PC-9 (cell line): ENCODE data around the gene OR7C2. TPM values are rescaled to one million over a fixed set of nuclear protein-coding genes. Genes with fewer than 3 reads are reported as not detected.

Experiments used
- BruUV-seq: library from RNA; stranded (reverse); fragments of 400-500 nt; replicated peaks from 2 replicates; lab custom pipeline; 2021; lab: Mats Ljungman, UMichigan
- CTCF ChIA-PET: fragments of 300-600 bp; sonication (Branson Sonifier 250); formaldehyde crosslinking; loops from one replicate; lab custom pipeline; 2022; ENCODE audit warnings: antibody characterized with exemption; lab: Charles Lee
- POLR2A ChIA-PET: fragments of 300-600 bp; sonication (Branson Sonifier 250); formaldehyde crosslinking; loops from one replicate; lab custom pipeline; 2022; ENCODE audit warnings: antibody characterized with exemption; ENCODE audit not compliant: unreplicated experiment; lab: Charles Lee
- DNase-seq, 2 experiments: peaks; one replicate each; pipeline versions ENCODE4 v3.0.0 to v3.0.0-alpha.2; 2015 to 2022; ENCODE audit warnings: mixed read lengths in 1 of 2
- H2AFZ ChIP-seq: fragments of 200-600 bp; sonication (generic); 2 replicates; pipeline ENCODE4 v1.8.1; 2017; ENCODE audit warnings: antibody characterized with exemption
- H3F3A ChIP-seq: fragments of 200-600 bp; sonication (generic); 2 replicates; pipeline ENCODE4 v1.8.1; 2017; ENCODE audit warnings: antibody characterized with exemption, mild to moderate bottlenecking, low read depth; ENCODE audit not compliant: insufficient read depth
- H3K27ac ChIP-seq: fragments of 200-600 bp; sonication (generic); 2 replicates; pipeline ENCODE4 v1.6.1; 2016; ENCODE audit warnings: mixed run types
- H3K27me3 ChIP-seq: fragments of 200-600 bp; sonication (generic); 2 replicates; pipeline ENCODE4 v1.6.1; 2016; ENCODE audit warnings: low read depth, mixed run types; ENCODE audit not compliant: insufficient read depth
- H3K36me3 ChIP-seq: fragments of 200-600 bp; sonication (generic); 2 replicates; pipeline ENCODE4 v1.6.1; 2016; ENCODE audit warnings: low read depth, mixed run types
- H3K4me1 ChIP-seq: fragments of 200-600 bp; sonication (generic); replicated peaks from 2 replicates; pipeline ENCODE4 v1.6.1; 2016; ENCODE audit warnings: mixed run types; ENCODE audit not compliant: insufficient read depth
- H3K4me2 ChIP-seq: fragments of 200-600 bp; sonication (generic); 2 replicates; pipeline ENCODE4 v1.6.1; 2017; ENCODE audit warnings: mixed run types
- H3K4me3 ChIP-seq: fragments of 200-600 bp; sonication (generic); 2 replicates; pipeline ENCODE4 v1.6.1; 2016; ENCODE audit warnings: mixed run types
- H3K79me2 ChIP-seq: fragments of 200-600 bp; sonication (generic); 2 replicates; pipeline ENCODE4 v1.6.1; 2017; ENCODE audit warnings: low read depth, mixed run types
- H3K9me2 ChIP-seq: fragments of 200-600 bp; sonication (generic); 2 replicates; pipeline ENCODE4 v1.8.1; 2017; ENCODE audit warnings: mild to moderate bottlenecking; ENCODE audit not compliant: insufficient read depth
- H3K9me3 ChIP-seq: fragments of 200-600 bp; sonication (generic); 2 replicates; pipeline ENCODE4 v1.8.1; 2016; ENCODE audit warnings: low read depth; ENCODE audit not compliant: insufficient read depth
- H4K20me1 ChIP-seq: fragments of 200-600 bp; sonication (generic); 2 replicates; pipeline ENCODE4 v1.8.1; 2017; ENCODE audit not compliant: insufficient read depth
- EZH2 ChIP-seq: fragments of 200-600 bp; sonication (generic); IDR thresholded peaks from 2 replicates; pipeline ENCODE4 v1.8.0; 2017; ENCODE audit warnings: antibody characterized with exemption, low read depth
- intact Hi-C: fragments of 100-400 bp; cut with micrococcal nuclease; formaldehyde crosslinking; loops from one replicate; pipeline ENCODE4 v1.10.0; 2022; ENCODE audit not compliant: unreplicated experiment
- total RNA-seq: library from RNA; stranded (reverse); gene quantifications from 2 replicates; pipeline ENCODE4 v1.2.3, GENCODE V29; 2021
- TF ChIP-seq, protein P1 (sequence below): fragments of 200-600 bp; sonication (generic); conservative IDR thresholded peaks from 2 replicates; pipeline ENCODE4 v1.6.1; 2017; ENCODE audit warnings: mixed run types, antibody characterized with exemption, mild to moderate bottlenecking, moderate library complexity

Gene OR7C2
- total RNA-seq, 1 experiment from 2014 or later: not detected

DNA sequence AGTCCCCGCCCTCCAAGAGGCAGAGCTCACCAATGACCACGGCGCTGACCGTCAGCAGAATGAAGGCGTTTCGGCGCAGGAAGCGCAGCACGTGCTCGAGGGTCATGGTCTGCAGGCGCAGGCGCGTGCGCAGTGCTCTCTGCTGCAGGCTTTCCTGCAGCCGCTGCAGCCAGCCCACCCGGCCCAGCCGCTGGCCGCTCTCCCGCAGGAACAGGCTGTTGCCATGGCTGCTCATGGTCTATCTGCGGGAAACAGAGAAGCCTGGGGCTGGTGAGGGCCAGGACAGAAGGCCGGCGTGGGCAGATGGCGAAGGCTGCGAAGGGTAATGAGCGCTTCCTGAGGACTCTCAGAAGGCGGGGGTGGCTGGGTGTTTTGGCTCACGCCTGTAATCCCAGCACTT is 31.4 kb downstream of the OR7C2 start:
- no peak for DNase-seq
- Histone ChIP-seq H3K4me2 (no peak overlapping the region), H3F3A (peaks cover 6% of the 10 kb centered on the region; the same call in 1 of the 2 replicates), H3K79me2 (peaks cover 19% of the 10 kb centered on the region; the same call in 1 of the 2 replicates), H3K27ac (no peak overlapping the region), H2AFZ (no peak overlapping the region), H3K27me3 (no peaks in the 10 kb centered on the region), H3K36me3 (no peaks in the 10 kb centered on the region), H3K4me1 (no peaks in the 10 kb centered on the region), H3K9me2 (no peaks in the 10 kb centered on the region), H3K4me3 (no peak overlapping the region), H4K20me1 (no peaks in the 10 kb centered on the region), H3K9me3 (no peaks in the 10 kb centered on the region)
- no peak for TF ChIP-seq EZH2
- TF ChIP-seq, protein P1, sequence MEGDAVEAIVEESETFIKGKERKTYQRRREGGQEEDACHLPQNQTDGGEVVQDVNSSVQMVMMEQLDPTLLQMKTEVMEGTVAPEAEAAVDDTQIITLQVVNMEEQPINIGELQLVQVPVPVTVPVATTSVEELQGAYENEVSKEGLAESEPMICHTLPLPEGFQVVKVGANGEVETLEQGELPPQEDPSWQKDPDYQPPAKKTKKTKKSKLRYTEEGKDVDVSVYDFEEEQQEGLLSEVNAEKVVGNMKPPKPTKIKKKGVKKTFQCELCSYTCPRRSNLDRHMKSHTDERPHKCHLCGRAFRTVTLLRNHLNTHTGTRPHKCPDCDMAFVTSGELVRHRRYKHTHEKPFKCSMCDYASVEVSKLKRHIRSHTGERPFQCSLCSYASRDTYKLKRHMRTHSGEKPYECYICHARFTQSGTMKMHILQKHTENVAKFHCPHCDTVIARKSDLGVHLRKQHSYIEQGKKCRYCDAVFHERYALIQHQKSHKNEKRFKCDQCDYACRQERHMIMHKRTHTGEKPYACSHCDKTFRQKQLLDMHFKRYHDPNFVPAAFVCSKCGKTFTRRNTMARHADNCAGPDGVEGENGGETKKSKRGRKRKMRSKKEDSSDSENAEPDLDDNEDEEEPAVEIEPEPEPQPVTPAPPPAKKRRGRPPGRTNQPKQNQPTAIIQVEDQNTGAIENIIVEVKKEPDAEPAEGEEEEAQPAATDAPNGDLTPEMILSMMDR: no peak
- ChIA-PET CTCF (no interaction called here), POLR2A (no interaction called here)
- intact Hi-C loops: no loop called here
- BruUV-seq: no TSS peak

DNA sequence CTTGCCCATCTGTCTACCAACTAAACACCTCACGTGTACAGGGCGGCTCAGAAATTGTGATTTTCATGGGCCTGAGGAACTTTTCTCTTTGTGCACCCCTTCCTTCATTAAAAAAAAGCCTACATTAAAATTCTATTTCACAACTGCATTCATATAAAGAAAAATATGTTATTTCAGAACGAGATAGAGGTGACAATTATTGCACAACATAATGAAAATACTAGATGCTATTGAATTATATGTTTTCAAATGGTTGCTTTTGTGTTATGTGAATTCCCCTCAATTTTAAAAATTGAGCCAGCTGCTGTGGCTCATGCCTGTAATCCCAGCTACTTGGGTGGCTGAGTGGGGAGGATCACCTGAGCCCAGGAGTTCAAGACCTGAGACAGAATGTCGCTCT is 33.2 kb downstream of the OR7C2 start:
- no peak overlapping the region for H3K4me2 ChIP-seq
- no peaks in the 10 kb centered on the region for H3K27me3 ChIP-seq
- intact Hi-C loops: no loop called here
- no peaks in the 10 kb centered on the region for H4K20me1 ChIP-seq
- no peak overlapping the region for H3K4me3 ChIP-seq
- H2AFZ ChIP-seq: no peak overlapping the region
- BruUV-seq: no TSS peak
- peaks cover 33% of the 10 kb centered on the region for H3K79me2 ChIP-seq
- no peaks in the 10 kb centered on the region for H3K4me1 ChIP-seq
- TF ChIP-seq, protein P1: no peak
- TF ChIP-seq EZH2: no peak
- no peaks in the 10 kb centered on the region for H3K9me3 ChIP-seq
- no peak for DNase-seq
- peaks cover 6% of the 10 kb centered on the region; the same call in 1 of the 2 replicates for H3F3A ChIP-seq
- H3K27ac ChIP-seq: no peak overlapping the region
- no peaks in the 10 kb centered on the region for H3K9me2 ChIP-seq
- no peaks in the 10 kb centered on the region for H3K36me3 ChIP-seq
- POLR2A ChIA-PET: no interaction called here
- CTCF ChIA-PET: no interaction called here

DNA sequence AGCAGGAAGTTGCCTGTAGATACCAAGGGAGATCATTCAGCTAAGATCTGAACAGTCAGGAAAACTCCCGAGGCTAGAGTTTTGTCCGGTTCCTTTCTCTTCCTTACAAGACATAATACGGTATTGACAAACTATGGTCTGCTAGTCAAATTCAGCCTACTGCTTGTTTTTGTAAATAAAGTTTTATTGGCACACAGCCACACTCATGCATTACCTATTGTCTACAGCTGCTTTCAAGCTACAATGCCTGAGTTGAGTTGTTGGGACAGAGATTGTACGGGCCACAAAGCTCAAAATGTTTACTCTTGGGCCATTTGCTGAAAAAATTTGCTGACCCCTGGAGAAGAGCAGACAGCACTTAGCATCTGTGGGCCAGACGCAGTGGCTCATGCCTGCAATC is 35.8 kb downstream of the OR7C2 start:
- no peaks in the 10 kb centered on the region for H3K9me2 ChIP-seq
- BruUV-seq: no TSS peak
- H2AFZ ChIP-seq: no peak overlapping the region
- peaks cover 6% of the 10 kb centered on the region; the same call in 1 of the 2 replicates for H3F3A ChIP-seq
- no peaks in the 10 kb centered on the region for H3K9me3 ChIP-seq
- H3K79me2 ChIP-seq: peaks cover 38% of the 10 kb centered on the region
- H3K4me3 ChIP-seq: peak overlapping the region; percentile 13; the same call in 1 of the 2 replicates
- intact Hi-C loops: no loop called here
- H3K4me2 ChIP-seq: peak overlapping the region; percentile 68
- POLR2A ChIA-PET: interaction anchor here (0.7 kb wide), 1 partner anchor 70 kb away, joined by 28 read pairs; no protein-coding TSS in a partner anchor
- H3K4me1 ChIP-seq: no peaks in the 10 kb centered on the region
- no peaks in the 10 kb centered on the region for H4K20me1 ChIP-seq
- H3K27me3 ChIP-seq: no peaks in the 10 kb centered on the region
- no peaks in the 10 kb centered on the region for H3K36me3 ChIP-seq
- DNase-seq: no peak
- TF ChIP-seq, protein P1: no peak
- no peak for TF ChIP-seq EZH2
- no peak overlapping the region for H3K27ac ChIP-seq
- CTCF ChIA-PET: no interaction called here
